Endothelial cell of umbilical vein (primary cell): ENCODE measurements around the gene AP2A2. TPM values are rescaled to one million over a fixed set of nuclear protein-coding genes. Genes with fewer than 3 reads are reported as not detected.

Experiments
- BruUV-seq: library from RNA; stranded (reverse); fragments of 400-500 nt; replicated peaks from 2 replicates; lab custom pipeline; 2021; lab: Mats Ljungman, UMichigan
- CTCF ChIA-PET: fragments of 300-600, 350-600 bp; sonication (Branson Sonifier 250); formaldehyde crosslinking; loops from one replicate; lab custom pipeline; 2021; ENCODE audit warnings: antibody characterized with exemption, inconsistent platforms; lab: Charles Lee
- POLR2A ChIA-PET: fragments of 300-600, 350-600 bp; sonication (Branson Sonifier 250); formaldehyde crosslinking; loops from one replicate; lab custom pipeline; 2021; ENCODE audit warnings: antibody characterized with exemption, inconsistent platforms; lab: Charles Lee
- DNase-seq: peaks from one replicate; pipeline ENCODE4 v3.0.0-alpha.2; 2011; ENCODE audit warnings: low read depth, low spot score
- FAIRE-seq: peaks from 2 replicates; lab custom pipeline; 2011; peaks lifted over from hg19 to GRCh38; lab: Jason Lieb, UNC
- H2AFZ ChIP-seq: 2 replicates; pipeline ENCODE4 v1.6.0; 2012; ENCODE audit warnings: low read depth, low read length, control low read depth, inconsistent platforms
- H3K27ac ChIP-seq: 2 replicates; pipeline ENCODE4 v1.5.1; 2011; ENCODE audit warnings: low read depth, mild to moderate bottlenecking, control low read depth, low read length, moderate library complexity; ENCODE audit not compliant: insufficient read depth
- H3K27me3 ChIP-seq, 2 experiments: 2 replicates each; pipeline versions ENCODE4 v1.6.0 to v1.6.1; 2011; ENCODE audit warnings: low read length in 2 of 2, mixed read lengths in 1 of 2; ENCODE audit not compliant: control insufficient read depth in 2 of 2, insufficient read depth in 2 of 2
- H3K36me3 ChIP-seq, 2 experiments: 2 replicates in 1 of 2; 3 replicates in 1 of 2; pipeline ENCODE4 v1.5.1; 2011; ENCODE audit warnings: low read length in 2 of 2, mild to moderate bottlenecking in 1 of 2, moderate library complexity in 1 of 2; ENCODE audit not compliant: control insufficient read depth in 2 of 2, insufficient read depth in 2 of 2; ENCODE audit errors: extremely low read depth in 1 of 2
- H3K4me1 ChIP-seq: 3 replicates; pipeline ENCODE4 v1.5.1; 2011; ENCODE audit warnings: mild to moderate bottlenecking, low read length; ENCODE audit not compliant: control insufficient read depth, insufficient read depth; ENCODE audit errors: extremely low read depth
- H3K4me2 ChIP-seq: 2 replicates; pipeline ENCODE4 v1.6.1; 2011; ENCODE audit warnings: low read length, control low read depth, mixed read lengths; ENCODE audit not compliant: insufficient read depth
- H3K4me3 ChIP-seq, 3 experiments: fragments of 200-600 bp in 1 of 3; sonication (generic), shearing (Covaris generic) in 1 of 3; replicated peaks in 1 of 3; 2 replicates each; pipeline ENCODE4 v1.5.1; 2011 to 2016; ENCODE audit warnings: control low read depth in 3 of 3, low read length in 3 of 3, mild to moderate bottlenecking in 2 of 3, inconsistent platforms in 1 of 3, low read depth in 1 of 3, moderate library complexity in 1 of 3; ENCODE audit not compliant: insufficient read depth in 1 of 3
- H3K79me2 ChIP-seq: 2 replicates; pipeline ENCODE4 v1.6.0; 2012; ENCODE audit warnings: low read length, inconsistent platforms; ENCODE audit not compliant: control insufficient read depth, insufficient read depth
- H3K9ac ChIP-seq: replicated peaks from 2 replicates; pipeline ENCODE3; 2011; ENCODE audit warnings: low read length, control low read depth; ENCODE audit not compliant: insufficient read depth; ENCODE audit errors: extremely low read depth
- H3K9me1 ChIP-seq: replicated peaks from 3 replicates; pipeline ENCODE4 v1.6.0; 2011; ENCODE audit warnings: mild to moderate bottlenecking, low read length; ENCODE audit not compliant: control insufficient read depth, insufficient read depth; ENCODE audit errors: extremely low read depth
- H3K9me3 ChIP-seq: replicated peaks from 2 replicates; pipeline ENCODE4 v1.5.1; 2012; ENCODE audit warnings: low read length, inconsistent platforms; ENCODE audit not compliant: control insufficient read depth, insufficient read depth
- H4K20me1 ChIP-seq: replicated peaks from 2 replicates; pipeline ENCODE3; 2011; ENCODE audit warnings: mild to moderate bottlenecking, low read length; ENCODE audit not compliant: control insufficient read depth, insufficient read depth; ENCODE audit errors: extremely low read depth
- CTCF ChIP-seq, 2 donors: IDR thresholded peaks; 1 replicate in 1 of 2; 2 replicates in 1 of 2; pipeline ENCODE4 v1.5.1; 2011; ENCODE audit warnings: low read length in 2 of 2, mild to moderate bottlenecking in 2 of 2, moderate library complexity in 2 of 2, control low read depth in 1 of 2, inconsistent platforms in 1 of 2, low read depth in 1 of 2; ENCODE audit not compliant: insufficient read depth in 1 of 2; ENCODE audit errors: extremely low read depth in 1 of 2
- EZH2 ChIP-seq: IDR thresholded peaks from 2 replicates; pipeline ENCODE4 v1.6.1; 2012; ENCODE audit warnings: borderline replicate concordance, low read depth, mild to moderate bottlenecking, moderate library complexity, low read length, inconsistent platforms; ENCODE audit not compliant: severe bottlenecking
- FOS ChIP-seq: IDR thresholded peaks from 2 replicates; pipeline ENCODE4 v1.6.1; 2011; ENCODE audit warnings: mild to moderate bottlenecking, low read length, moderate library complexity, borderline replicate concordance; ENCODE audit not compliant: insufficient read depth
- GATA2 ChIP-seq: IDR thresholded peaks from 2 replicates; pipeline ENCODE4 v1.7.0; 2011; ENCODE audit warnings: low read depth, mild to moderate bottlenecking, moderate library complexity, mixed read lengths, low read length; ENCODE audit not compliant: insufficient read length, insufficient read depth
- JUN ChIP-seq: IDR thresholded peaks from 2 replicates; pipeline ENCODE4 v1.6.1; 2011; ENCODE audit warnings: borderline replicate concordance, low read depth; ENCODE audit not compliant: insufficient read length, insufficient read depth
- MAX ChIP-seq: IDR thresholded peaks from 2 replicates; pipeline ENCODE4 v1.6.1; 2011; ENCODE audit not compliant: insufficient read depth, insufficient read length
- MYC ChIP-seq: IDR thresholded peaks from one replicate; pipeline ENCODE4 v1.6.1; 2011; ENCODE audit warnings: mild to moderate bottlenecking, low read depth, low read length
- POLR2A ChIP-seq: IDR thresholded peaks from 2 replicates; pipeline ENCODE4 v1.6.1; 2012; ENCODE audit warnings: low read depth, mild to moderate bottlenecking, control low read depth, low read length
- POLR2AphosphoS5 ChIP-seq: IDR thresholded peaks from 2 replicates; pipeline ENCODE4 v1.6.1; 2012; ENCODE audit warnings: low read depth, mild to moderate bottlenecking, control low read depth, low read length, moderate library complexity; ENCODE audit not compliant: insufficient read depth
- dilution Hi-C: fragments of 300-500 bp; cut with MboI; formaldehyde crosslinking; loops from one replicate; pipeline ENCODE4 v1.15.0; 2019; ENCODE audit warnings: low sequenced_read_pairs; ENCODE audit not compliant: extremely low pct_ligation_motif_present
- intact Hi-C: fragments of 100-400 bp; cut with micrococcal nuclease; formaldehyde crosslinking; loops from one replicate; pipeline ENCODE4 v1.10.0; 2022
- polyA plus RNA-seq, 4 experiments: library from polyadenylated mRNA; depleted of rRNA in 3 of 4; stranded (reverse) in 3 of 4; unstranded in 1 of 4; fragments of >200 nt; gene quantifications; 2 replicates each; pipeline versions ENCODE4 v1.2.1 to v1.2.3, GENCODE V29; 2011 to 2012; ENCODE audit warnings: missing spikeins in 1 of 4
- total RNA-seq: library from RNA; stranded (reverse); gene quantifications from 2 replicates; pipeline ENCODE4 v1.2.3, GENCODE V29; 2021

AP2A2 gene
- total and polyA plus RNA-seq, 2 donors (not counting 3 experiments of a cell fraction or from before 2014, with no cell fraction given): 89.5 to 92.6 TPM

- ChIA-PET CTCF (no interaction called here), POLR2A (no interaction called here)
- H3K27ac ChIP-seq: no peak overlapping the region
- no peaks in the 10 kb centered on the region for H3K4me1 ChIP-seq
- TF ChIP-seq MAX: no peak
- TF ChIP-seq FOS: no peak
- no peak for TF ChIP-seq POLR2AphosphoS5
- TF ChIP-seq MYC: no peak
- TF ChIP-seq JUN: no peak
- no peak overlapping the region for H3K4me2 ChIP-seq
- no peak overlapping the region for H3K9ac ChIP-seq
- no peak overlapping the region for H3K4me3 ChIP-seq
- no peaks in the 10 kb centered on the region for H3K9me3 ChIP-seq
- H4K20me1 ChIP-seq: no peaks in the 10 kb centered on the region
- intact Hi-C loops (no loop called here), dilution Hi-C loops (no loop called here)
- no peak for FAIRE-seq
- H3K36me3 ChIP-seq: no peaks in the 10 kb centered on the region
- H3K9me1 ChIP-seq: no peaks in the 10 kb centered on the region
- H2AFZ ChIP-seq: no peak overlapping the region
- no peaks in the 10 kb centered on the region for H3K79me2 ChIP-seq
- DNase-seq: no peak
- no TSS peak for BruUV-seq
- H3K27me3 ChIP-seq: no peaks in the 10 kb centered on the region
Measured at GRCh38 chr11:1038361-1038760, 112.7 kb downstream of the AP2A2 start.

GRCh38 chr11:1038921-1039320 lies 113.3 kb downstream of the AP2A2 start:
- no peak for DNase-seq
- H3K4me2 ChIP-seq: no peak overlapping the region
- POLR2A ChIA-PET: no interaction called here
- no peaks in the 10 kb centered on the region for H3K36me3 ChIP-seq
- FAIRE-seq: no peak
- dilution Hi-C loops: no loop called here
- no peaks in the 10 kb centered on the region for H4K20me1 ChIP-seq
- H3K4me3 ChIP-seq: no peak overlapping the region
- no peak overlapping the region for H3K9ac ChIP-seq
- TF ChIP-seq EZH2 (no peak), POLR2AphosphoS5 (no peak), FOS (no peak), CTCF (IDR thresholded peaks at IDR 0.05; ENCODE audit: extremely low read depth in 1 of 2, insufficient read depth in 1 of 2, low read depth in 1 of 2, low read length in 2 of 2) (no peak), MYC (no peak), GATA2 (no peak), JUN (no peak), MAX (no peak), POLR2A (no peak)
- BruUV-seq: no TSS peak
- no peaks in the 10 kb centered on the region for H3K9me3 ChIP-seq
- H2AFZ ChIP-seq: no peak overlapping the region
- H3K4me1 ChIP-seq: no peaks in the 10 kb centered on the region
- CTCF ChIA-PET: no interaction called here
- H3K27me3 ChIP-seq: no peaks in the 10 kb centered on the region
- H3K9me1 ChIP-seq: no peaks in the 10 kb centered on the region
- intact Hi-C loops: no loop called here
- no peak overlapping the region for H3K27ac ChIP-seq
- no peaks in the 10 kb centered on the region for H3K79me2 ChIP-seq
